Activated T-cell treated with anti-CD3 and anti-CD28 coated beads for 4 hours (primary cell): ENCODE results near the gene ARL16.

Experiments
- DNase-seq: peaks from one replicate; pipeline ENCODE4 v3.0.0-alpha.2; 2020

The ARL16 gene

DNA sequence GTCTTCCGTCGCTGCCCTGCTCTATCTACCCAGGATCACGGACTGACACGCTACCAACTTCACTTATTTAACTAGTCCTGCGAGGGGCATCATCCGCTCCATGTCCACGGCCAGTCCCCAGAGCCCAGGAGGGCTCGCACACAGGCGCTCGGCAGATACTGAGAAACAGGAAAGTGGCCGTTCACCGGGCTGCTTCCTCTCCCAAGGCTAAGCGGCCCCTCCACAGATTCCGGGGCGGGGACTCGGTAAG lies 17.6 kb downstream of the ARL16 start:
- no peak for DNase-seq

DNA sequence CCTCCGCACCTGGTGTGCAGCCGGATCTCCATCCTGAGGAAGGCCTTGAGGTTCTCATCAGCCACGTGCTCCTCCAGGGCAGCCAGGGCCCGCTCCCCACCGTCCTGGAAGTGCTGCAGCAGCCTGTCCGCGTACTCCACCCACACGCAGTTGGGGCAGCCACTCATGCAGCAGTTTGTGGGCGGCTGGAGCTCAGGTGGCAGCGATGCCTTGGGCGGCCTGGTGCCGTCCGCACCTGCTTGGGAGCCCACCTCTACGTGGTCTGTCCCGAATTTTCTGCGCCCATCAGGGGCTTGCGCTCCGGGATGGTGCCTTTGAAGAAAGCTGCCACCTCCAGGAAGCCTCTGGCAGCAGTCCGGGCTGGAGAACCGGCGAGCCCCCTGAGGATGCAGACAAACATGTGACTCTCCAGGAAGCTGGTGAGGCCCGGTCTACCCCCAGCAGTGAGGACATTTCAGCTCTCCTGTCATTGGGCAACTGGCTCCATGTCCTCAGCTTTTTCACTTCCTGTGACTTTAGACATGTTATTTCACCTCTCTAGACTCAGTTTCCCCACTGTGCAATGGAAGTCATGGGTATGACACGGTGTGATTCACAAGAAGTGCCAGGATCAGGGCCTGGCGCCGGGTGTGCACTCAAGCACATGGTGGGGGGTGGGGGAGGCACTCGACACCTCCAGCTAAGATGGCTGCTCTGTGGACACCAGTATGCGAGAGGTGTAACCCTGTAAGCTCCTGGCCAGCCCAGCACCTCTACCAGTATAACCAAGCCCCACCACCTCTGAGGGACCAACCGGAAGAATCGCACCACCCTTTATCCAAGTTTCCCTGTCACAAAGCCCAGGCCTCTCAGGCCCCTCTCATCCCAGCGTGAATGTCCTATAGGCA lies 18.1 kb downstream of the ARL16 start:
- peak; percentile 56 for DNase-seq

DNA sequence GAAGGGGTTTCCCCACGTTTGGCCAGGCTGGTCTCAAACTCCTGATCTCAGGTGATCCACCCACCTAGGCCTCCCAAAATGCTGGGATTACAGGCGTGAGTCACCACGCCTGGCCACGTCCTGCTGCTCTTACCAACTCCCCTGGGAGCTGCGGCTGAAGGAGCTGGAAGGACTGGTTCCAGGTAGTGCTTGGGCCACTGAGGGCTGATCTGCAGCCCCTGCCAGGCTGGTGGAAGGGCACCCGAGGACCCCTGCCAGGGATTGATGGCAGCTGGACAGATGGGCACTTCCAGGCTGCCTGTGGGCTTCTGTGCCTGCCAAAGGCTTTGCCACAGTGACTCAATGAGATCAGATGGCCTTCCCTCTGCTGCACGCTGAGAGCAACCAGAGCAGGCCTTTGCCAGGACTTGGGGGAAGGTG lies 19.5 kb downstream of the ARL16 start:
- no peak for DNase-seq

DNA sequence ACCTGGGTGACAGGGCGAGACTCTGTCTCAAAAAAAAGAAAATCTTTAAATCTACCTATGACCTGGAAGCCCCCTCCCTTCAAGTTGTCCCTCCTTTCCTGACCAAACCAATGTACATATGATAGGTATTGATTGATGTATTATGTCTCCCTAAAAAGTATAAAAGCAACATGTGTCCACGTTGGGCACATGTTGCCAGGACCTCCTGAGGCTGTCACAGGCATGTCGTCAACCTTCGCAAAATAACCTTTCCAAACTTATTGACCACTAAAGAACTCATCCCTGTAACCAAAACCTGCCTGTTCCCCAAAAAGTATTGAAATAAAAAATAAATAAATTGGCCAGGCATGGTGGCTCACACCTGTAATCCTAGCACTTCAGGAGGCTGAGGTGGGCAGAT lies 21.6 kb downstream of the ARL16 start:
- no peak for DNase-seq

DNA sequence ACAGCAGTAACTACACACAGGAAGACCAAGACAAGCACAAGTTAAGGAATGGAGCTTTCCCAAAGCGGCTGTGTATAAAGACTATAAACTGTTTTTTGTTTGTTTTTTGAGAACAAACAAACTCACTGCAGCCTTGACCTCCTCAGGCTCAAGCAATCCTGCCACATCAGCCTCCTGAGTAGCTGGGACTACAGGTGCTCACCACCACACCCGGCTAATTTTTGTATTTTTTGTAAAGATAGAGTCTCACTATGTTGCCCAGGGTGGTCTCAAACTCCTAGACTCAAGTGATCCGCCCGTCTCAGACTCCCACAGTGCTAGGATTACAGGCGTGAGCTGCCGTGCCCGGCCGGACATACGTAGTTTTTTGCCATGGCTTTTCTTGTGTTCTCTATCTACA lies 23.2 kb downstream of the ARL16 start:
- DNase-seq = no peak

DNA sequence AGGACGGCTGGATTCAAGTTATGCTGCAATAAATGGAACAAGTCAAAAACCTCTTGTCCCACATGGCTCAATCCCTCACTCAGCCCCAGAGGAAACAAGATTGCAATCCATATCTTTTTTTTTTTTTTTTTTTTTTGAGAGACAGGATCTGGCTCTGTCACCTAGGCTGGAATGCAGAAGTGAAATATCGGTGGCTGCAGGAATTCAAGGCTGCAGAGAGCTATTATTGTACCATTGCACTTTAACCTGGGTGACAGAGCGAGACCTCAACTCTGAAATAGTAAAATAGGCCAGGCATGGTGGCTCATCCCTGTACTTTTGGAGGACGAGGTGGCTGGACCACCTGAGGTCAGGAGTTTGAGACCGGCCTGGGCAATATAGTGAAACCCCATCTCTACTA lies 24.6 kb downstream of the ARL16 start:
- DNase-seq = no peak

DNA sequence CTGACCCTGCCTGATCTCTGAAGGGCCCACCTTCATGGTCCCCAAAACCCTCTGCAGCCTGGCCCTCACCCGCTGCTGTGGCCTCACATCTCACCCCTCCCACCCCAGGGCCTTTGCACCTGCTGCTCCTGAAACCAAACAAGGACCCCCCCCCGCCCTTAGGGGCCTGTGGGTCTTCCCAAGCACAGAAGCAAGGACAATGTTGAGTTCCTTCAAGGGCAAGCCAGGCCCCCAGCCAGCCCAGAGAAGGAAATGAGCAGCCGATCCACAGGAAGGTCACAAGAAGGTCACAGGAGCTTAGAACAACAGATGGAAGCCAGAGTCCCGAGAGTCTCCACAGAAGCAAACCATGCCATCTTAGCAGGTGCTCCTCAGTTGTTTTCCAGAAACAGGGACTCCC lies 26.8 kb downstream of the ARL16 start:
- DNase-seq = no peak

DNA sequence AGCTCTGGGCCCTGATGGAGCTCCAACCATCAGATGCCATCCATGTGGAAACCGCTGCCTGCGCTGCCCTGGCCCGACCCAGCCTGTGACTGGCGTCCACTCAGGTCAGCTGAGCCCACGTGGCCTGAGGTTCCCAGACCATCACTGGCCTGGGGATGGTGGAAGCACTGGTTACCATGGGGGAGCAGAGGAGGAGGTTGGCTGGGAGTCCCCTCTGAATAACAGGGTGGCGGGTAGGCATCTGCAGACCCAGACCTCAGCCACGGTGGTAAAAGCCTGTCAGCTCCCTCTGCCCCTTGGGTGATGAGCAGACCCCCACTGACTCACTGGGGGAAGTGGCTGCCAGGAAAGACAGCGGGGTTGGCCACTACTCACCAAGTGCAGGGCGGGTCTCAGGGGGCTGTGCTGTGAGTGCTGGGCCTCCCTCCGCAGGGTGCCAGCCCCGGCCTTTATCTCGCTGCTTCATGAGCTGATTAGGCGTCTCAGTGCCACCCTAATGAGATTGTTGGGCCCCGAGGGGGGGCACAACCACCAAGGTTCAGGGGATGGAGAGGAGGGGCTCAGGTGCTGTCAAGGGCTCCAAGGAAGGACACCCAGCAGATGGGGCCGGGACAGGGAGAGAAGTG lies 27.4 kb downstream of the ARL16 start, which contains the start of gene PDE6G:
Gene PDE6G, minus strand, starts transcription at position 425 of the 626 bp plus-strand sequence. CDS start 3,237 bp downstream, outside the sequence.
- no peak for DNase-seq

DNA sequence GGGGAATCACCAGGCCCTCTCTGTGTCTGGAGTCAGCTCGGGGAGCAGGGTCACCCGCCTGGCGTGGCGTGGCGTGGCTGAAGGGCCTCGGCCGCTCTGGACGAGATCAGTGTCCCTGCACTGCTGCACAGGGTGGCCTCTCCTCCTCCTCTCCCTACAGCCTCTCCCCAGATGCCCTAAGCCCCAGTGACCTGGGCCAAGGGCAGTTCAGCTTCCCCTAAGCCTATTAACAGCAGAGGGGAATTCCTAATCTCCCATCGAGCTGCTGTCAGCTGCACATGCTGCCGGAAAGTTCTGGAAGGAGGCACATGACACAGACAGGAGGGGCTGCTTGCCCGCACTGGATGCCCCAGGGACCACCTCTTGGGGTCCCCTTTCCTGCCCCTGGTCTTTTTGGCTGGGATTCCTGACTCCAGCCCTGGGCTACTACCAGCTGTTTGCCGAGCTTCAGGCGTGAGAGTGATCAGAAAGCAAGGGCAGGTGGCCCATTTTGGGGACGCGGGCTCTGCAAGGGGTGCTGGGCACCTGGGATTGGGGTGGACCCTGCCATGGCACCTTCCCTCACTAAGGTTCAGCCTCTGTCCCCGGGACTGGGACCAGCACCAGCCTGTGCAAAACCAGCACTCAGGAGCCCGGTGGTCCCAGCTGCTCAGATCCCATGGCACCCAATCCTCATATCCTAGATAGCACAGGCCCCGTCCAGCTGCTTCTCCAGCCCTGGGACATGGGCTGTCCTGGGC lies 28.0 kb downstream of the ARL16 start:
- no peak for DNase-seq

DNA sequence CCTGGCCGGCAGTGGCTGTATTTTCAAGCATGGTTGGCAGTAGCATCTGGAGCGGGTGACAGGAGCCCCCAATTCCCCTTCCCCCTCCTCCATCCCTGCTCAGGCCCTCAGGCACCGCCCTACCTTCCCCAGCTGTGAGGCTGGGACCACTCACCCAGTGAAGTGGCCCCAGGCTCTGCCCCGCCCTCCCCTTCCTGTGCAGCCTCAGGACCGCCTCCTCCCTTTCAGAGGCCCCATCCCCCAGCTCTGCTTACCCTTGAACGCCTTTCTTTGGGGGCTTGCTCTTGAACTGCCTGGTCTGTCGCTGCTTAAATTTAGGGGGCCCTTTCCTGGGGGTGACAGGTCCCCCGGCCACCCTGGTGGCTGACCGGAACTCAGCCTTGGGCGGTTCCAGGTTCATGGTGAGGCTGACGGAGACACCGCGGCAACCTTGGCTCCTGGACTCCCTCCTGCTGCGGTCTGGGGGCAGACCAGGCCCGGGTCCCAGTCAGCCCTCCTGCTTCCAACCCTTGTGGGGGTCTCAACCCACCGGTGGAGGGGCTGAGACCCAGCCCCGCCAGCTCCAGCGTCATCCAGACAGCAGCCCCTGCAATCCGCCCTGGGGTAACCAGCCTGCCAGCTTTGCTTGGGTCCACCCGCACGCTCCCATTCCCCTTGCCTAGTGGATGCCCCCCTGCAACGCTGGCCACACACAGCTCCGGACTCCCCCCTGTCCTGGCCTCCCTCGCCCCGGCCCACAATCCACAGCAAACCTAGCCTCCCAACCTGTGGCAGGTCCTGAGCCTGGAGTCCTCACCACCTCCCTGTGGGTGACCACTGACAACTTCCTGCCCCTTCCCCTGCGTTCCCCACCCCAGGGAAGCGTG lies 30.5 kb downstream of the ARL16 start:
- no peak for DNase-seq

DNA sequence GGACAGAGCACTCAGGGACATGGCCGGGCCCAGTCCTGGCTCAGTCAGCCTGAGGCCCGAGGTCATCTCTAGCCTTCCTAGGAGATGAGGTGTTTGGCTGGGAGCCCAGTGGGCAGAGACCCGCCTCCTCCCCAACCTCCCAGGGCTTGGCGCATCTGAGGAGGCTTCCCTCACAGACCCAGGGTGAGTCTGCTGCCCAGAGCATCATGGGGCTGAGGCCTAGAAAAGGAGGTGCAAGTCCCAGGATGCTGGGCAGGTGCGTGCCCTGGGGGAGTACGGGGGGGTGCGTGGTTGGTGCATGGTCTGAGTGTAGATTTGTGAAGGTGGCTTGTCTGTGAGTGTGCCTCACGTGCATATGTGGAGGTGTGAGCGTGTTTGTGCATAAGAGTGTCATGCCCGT lies 31.9 kb downstream of the ARL16 start:
- DNase-seq = no peak

DNA sequence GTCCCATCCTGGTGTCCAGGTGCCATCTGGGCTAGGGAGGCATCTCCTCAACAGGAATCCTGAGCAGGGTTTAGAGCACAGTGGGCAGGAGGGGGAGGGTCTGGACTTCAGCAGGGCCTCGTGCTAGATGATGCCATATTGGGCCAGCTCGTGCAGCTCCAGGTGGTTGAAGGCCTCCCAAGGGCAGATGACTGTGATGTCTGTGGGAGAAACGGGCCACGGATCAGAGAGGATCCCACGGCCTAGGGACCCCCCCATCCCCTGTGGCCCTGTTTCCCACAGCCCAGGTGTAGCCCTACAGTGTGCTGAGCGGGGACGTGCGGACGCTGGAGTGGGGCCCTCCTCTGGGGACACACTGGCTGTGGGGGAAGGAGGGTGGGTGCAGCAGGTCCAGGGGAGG lies 32.6 kb downstream of the ARL16 start:
- no peak for DNase-seq

DNA sequence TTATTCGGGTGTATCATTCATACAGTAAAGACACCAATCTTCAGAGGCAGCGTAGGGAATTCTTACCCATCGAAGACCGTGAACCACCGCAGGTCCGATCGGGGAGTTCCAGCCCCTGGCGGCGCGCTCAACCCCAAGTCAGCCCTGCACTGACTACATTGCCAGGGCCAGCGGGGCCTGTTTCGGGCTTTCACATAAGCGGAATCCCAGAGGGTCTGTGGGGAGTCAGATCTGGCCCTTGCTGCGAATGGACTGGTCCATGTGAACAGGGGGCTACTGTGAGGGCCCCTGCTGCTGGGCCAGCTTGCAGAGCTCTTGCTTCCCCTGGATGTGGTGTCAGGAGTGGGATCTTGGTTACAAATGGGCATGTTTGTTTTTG lies 34.9 kb downstream of the ARL16 start:
- DNase-seq = no peak

DNA sequence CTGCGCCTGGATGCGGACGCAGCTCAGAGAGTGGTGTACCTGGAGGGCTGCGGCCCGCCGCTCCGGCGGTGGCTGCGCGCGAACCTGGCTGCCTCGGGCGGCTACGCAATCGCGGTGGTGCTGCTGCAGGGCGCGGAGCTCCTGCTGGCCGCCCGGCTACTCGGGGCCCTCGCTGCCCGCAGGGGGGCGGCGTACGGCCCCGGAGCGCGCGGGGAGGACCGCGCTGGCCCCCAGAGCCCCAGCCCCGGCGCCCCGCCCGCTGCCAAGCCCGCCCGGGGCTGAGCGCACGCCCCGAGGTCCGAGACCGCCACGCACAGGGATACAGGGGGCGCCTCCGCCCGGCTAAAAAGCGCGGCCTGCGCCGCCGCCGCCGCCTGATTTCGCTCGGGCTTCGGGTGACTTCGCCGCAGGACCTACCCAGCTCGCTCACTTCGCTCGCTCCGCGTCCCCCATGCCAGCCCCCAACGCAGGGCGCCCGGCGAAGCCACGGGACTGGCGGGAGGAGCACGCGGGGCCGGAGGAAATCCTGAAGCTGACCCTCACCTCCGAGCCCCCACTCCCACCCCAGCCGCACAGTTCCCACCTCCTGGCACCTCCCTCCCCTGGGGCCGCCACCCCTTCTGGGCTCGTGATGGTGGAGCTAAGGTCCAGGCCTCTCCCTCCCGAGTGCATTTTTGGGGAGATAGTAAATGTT lies 35.4 kb downstream of the ARL16 start:
- DNase-seq = no peak

DNA sequence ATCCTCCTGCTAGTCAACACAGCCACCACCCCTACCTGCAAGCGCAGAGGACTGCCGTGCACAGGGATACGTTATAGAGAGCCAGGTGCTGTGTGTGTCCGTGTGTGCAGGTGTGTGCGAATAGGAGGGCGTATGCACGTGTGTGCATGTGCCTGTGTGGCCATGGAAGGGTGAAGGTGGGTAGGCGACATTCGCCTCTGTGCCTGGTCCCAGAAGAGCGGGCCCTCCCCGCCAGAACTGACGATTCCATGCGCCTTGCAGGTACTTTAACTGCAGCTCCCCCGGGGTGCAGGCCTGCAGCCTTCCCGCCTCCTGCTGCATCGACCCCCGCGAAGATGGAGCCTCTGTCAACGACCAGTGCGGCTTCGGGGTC lies 36.0 kb downstream of the ARL16 start:
- DNase-seq = no peak

DNA sequence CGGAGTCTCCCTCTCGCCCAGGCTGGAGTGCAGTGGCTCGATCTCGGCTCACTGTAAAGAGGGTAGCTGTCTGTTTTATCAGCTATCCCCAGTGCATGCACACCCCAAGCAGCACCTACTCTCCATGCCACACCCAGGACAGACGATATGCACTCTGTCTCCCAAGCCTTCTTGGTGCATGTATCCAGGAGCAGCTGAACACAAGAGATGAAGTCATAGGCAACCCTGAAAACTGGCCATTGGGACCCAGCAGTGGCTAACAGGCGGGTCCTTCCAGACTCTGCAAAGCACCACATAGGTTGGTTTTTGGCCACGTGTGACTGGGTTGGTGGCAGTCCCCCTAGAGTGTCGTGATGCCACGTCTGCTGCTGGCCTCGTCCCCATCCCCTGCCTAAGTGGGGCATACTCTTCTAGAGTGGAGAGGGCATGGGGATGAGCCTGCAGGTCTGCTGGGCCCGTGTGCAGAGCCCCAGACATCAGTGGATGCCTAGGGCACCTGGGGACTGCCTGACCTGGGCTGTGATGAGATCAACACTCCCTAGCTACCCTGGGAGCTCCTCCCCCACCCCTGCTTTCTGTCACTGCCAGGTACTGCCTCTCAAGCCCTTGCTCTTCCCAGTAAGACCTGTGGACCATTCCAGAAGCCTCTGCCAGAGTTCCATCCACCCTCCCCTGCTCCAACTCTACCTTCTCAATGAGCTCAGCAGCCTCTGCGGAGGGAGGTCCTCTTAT lies 36.6 kb downstream of the ARL16 start:
- no peak for DNase-seq

DNA sequence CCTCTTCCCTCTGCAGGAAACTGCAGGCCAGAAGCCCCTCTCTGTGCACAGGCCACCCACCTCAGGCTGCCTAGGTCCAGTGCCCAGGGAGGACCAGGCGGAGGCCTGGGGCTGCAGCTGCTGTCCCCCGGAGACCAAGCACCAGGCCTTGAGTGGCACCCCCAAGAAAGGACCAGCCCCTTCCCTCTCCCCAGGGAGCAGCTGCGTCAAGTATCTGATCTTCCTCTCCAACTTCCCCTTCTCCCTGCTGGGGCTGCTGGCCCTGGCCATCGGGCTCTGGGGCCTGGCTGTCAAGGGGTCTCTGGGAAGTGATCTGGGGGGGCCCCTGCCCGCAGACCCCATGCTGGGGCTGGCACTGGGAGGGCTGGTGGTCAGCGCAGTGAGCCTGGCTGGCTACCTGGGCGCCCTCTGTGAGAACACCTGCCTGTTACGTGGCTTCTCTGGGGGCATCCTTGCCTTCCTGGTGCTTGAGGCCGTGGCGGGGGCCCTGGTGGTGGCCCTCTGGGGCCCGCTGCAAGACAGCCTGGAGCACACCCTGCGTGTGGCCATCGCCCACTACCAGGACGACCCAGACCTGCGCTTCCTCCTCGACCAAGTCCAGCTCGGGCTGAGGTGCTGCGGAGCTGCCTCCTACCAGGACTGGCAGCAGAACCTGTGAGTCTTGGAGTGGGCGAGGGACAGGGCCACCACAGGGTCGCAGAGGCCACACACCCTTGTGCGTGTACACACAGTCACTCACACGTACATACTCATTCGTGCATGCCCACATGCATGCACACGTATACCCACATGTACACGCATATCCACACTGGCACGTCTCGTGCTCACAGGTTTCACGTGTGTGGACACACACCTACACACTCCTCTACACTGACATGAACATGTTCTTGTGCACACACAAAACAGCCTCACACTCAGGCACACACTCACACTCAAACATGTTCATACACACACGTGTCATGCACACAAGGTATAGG lies 38.3 kb downstream of the ARL16 start:
- DNase-seq = no peak

DNA sequence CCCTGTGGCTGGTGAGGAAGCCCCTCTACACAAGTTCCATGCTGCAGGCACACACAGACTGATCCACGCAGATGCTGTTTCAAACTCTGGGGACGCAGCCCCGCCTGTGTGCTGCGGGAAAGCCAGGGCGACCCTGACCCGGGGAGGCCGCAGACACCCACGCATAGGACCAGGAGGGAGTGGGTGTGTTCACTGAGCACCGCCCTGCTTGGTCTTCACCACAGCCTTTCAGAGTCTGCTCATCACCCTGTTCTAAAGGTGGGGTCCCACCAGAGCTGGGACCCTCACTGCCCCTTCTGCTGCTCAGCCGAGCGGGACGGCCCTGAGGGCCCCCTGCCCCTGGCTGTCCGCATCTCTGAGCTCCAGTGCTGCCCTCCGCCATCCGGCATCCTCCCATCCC lies 39.1 kb downstream of the ARL16 start:
- no peak for DNase-seq

DNA sequence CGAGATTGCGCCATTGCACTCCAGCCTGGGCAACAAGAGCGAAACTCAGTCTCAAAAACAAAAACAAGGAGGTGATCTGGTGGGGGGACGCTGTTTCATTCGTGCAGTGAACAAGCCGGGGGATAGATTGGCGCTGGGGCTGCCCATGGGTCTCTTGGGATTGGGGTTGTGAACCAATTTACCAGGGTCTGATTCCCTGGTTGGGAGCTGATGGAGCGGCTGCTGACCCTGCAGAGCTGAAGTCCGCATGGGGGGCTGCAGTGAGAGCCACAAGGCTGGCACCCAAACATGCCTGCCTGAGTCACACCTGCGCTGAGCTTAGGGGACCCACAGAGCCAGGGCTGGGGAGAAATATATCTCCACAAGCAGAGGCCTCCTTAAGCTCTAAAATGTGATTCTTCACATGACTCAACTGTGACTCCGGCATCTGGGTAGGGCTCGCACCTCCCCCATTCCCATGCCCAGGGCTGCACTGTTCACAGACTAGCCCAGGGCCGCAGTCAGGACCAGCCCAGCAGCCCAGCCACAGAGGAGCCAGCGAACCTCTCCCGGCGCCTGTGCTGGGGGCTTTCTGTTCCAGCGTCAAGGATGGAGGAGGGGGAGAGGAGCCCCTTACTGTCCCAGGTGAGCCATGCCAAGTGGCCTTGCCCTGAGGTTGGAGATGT lies 41.6 kb downstream of the ARL16 start:
- no peak for DNase-seq

DNA sequence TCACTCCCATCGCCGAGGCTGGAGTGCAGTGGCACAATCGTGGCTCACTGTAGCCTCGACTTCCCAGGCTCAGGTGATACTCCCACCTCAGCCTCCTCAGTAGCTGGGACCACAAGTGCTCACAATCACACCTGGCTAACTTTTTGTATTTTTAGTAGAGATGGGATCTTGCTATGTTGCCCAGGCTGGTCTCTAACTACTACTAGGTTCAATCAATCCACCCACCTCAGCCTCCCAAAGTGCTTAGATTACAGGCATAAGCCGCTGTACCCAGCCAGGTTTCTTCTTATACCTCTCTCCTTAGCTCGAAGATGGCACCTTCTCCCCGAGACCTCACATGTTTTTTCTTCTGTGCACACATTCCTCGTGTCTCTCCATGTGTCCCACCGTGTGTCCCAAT lies 43.6 kb downstream of the ARL16 start:
- no peak for DNase-seq
